WI38 (cell line): ENCODE results near the gene FERD3L.
A peak's percentile ranks its signal among the peaks of the same experiment; 100 is the strongest.

Experiments
- H3K4me3 ChIP-seq: 2 replicates; pipeline ENCODE4 v1.5.1; 2011; ENCODE audit warnings: low read depth, mild to moderate bottlenecking, control low read depth, low read length
- TF ChIP-seq, protein P1 (sequence below): IDR thresholded peaks from 2 replicates; pipeline ENCODE4 v1.5.1; 2012; ENCODE audit warnings: low read depth, mild to moderate bottlenecking, control low read depth, low read length

The FERD3L gene

GRCh38 chr7:19110776-19111175 is 34.4 kb downstream of the FERD3L start:
- H3K4me3 ChIP-seq: no peak overlapping the region
- TF ChIP-seq, protein P1, sequence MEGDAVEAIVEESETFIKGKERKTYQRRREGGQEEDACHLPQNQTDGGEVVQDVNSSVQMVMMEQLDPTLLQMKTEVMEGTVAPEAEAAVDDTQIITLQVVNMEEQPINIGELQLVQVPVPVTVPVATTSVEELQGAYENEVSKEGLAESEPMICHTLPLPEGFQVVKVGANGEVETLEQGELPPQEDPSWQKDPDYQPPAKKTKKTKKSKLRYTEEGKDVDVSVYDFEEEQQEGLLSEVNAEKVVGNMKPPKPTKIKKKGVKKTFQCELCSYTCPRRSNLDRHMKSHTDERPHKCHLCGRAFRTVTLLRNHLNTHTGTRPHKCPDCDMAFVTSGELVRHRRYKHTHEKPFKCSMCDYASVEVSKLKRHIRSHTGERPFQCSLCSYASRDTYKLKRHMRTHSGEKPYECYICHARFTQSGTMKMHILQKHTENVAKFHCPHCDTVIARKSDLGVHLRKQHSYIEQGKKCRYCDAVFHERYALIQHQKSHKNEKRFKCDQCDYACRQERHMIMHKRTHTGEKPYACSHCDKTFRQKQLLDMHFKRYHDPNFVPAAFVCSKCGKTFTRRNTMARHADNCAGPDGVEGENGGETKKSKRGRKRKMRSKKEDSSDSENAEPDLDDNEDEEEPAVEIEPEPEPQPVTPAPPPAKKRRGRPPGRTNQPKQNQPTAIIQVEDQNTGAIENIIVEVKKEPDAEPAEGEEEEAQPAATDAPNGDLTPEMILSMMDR: no peak

DNA sequence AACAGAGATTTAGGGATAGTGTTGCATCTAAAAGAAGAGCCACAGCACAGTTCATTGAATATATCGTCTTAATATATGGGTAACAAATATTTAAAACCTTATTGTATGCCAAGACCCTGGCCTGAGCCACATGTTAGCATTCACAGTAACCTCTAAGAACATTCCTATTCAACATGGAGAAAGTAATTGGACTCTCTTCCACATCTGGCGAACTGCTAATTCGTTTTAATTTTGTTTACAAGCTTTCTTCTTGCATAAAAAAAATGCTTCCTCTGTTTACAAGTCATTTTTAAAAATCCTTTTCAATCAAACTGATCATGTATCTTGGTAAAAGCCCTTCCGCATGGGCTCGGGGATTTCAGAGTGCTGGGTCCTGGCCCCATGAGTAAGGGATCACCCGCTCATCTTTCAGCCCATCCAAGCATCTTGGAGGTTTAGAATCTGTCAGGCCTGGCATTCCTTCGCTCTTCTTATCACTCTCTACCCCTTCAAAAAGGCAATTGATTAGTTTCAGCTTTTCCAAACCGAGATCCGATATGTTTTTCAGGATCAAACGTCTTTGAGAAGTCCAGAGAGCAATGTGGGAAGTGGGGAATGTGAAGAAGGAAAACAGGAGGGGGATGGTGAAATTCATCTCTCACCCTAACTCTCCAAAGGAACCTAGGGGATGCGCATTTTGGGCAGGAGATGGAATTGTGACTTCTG is 35.0 kb downstream of the FERD3L start:
- TF ChIP-seq, protein P1: no peak
- no peak overlapping the region for H3K4me3 ChIP-seq

GRCh38 chr7:19109000-19109946 is 35.9 kb downstream of the FERD3L start:
- H3K4me3 ChIP-seq: no peak overlapping the region
- TF ChIP-seq, protein P1: no peak

DNA sequence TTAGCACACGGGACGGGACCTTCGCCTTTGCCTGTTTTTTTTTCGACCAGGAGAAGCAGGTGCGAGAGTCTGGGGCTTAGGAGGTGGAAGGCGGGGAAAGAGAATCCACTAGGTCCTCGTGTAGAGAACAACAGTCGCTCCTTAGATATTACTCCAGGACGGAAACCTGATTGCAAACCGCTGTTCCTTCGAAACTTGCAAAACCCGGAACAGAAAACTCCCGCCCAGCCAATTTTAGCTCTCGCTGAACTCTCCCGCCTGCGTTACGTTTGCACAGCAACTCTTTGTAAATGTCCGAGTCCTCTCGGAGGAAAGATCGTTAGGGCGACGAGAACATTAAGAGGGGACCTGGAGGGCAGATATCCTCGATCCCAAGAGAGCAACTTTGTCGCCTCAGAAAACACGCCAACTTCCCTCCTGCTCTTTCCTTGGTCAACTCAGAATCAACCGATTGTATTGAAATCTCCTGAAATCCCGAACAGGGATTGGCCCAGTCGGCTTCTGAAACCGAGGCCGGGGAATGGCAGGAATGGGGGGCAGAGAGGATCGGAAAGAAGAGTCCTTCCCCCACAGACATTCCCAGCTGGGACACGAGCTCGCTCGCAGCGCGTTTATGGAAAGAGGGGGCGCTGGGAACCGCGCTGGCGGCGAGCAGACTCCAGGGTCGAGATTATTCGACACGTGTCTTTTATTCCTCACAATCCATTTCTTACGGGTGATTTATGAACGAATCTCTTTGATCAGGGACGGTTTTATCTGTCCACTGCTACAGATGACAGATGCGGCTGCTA is 37.7 kb downstream of the FERD3L start:
- peak overlapping the region; percentile 63 for H3K4me3 ChIP-seq
- TF ChIP-seq, protein P1: no peak

DNA sequence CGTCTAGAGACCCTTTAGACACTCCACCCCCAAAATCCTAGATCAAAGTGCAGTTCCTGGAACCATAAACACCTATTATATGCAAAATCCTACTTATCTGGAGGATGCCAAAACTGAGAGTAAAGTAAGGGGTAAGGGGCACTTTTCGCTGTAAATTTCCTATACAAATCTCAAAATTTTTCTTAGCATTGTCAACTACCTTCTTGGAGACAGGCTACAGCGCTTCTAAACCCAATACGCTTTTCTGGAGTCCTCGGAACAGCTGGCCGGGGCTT is 38.2 kb downstream of the FERD3L start:
- TF ChIP-seq, protein P1: no peak
- H3K4me3 ChIP-seq: peak overlapping the region; percentile 63

- TF ChIP-seq, protein P1: no peak
- peak overlapping the region; percentile 6; the same call in 1 of the 2 replicates for H3K4me3 ChIP-seq
Observed at GRCh38 chr7:19106241-19107080, 38.8 kb downstream of the FERD3L start.
